WTC11 (cell line): Measurements from ENCODE around the gene STT3B.

Source experiments
- CREM ChIP-seq: sonication (generic); formaldehyde crosslinking; IDR thresholded peaks from 2 replicates; pipeline ENCODE4 v1.8.1; 2022; ENCODE audit warnings: mild to moderate bottlenecking, missing genetic modification reagents, moderate library complexity
- NFYB ChIP-seq: sonication (generic); formaldehyde crosslinking; conservative IDR thresholded peaks from 2 replicates; pipeline ENCODE4 v1.8.0; 2022; ENCODE audit warnings: low read depth, missing genetic modification reagents
- SMAD3 ChIP-seq: sonication (generic); formaldehyde crosslinking; IDR thresholded peaks from 2 replicates; pipeline ENCODE4 v1.8.0; 2022; ENCODE audit warnings: missing genetic modification reagents, mild to moderate bottlenecking, borderline replicate concordance
- SP1 ChIP-seq: sonication (generic); formaldehyde crosslinking; conservative IDR thresholded peaks from 2 replicates; pipeline ENCODE4 v1.8.1; 2022; ENCODE audit warnings: missing genetic modification reagents
- TF ChIP-seq, protein P1 (sequence below): sonication (generic); formaldehyde crosslinking; IDR thresholded peaks from 2 replicates; pipeline ENCODE4 v1.8.1; 2022; ENCODE audit warnings: low read depth, mild to moderate bottlenecking, moderate library complexity, missing genetic modification reagents, borderline replicate concordance
- TF ChIP-seq, protein P2 (sequence below): fragments of 200-600 bp; IDR thresholded peaks from 2 replicates; pipeline ENCODE4 v1.8.0; 2022; ENCODE audit warnings: antibody characterized with exemption
- TF ChIP-seq, protein P3 (sequence below): sonication (generic); formaldehyde crosslinking; IDR thresholded peaks from 2 replicates; pipeline ENCODE4 v1.8.1; 2022; ENCODE audit warnings: missing genetic modification reagents, borderline replicate concordance
- TF ChIP-seq, protein P4 (sequence below): sonication (generic); formaldehyde crosslinking; IDR thresholded peaks from 2 replicates; pipeline ENCODE4 v1.8.1; 2023; ENCODE audit warnings: mild to moderate bottlenecking, moderate library complexity, missing genetic modification reagents
- TF ChIP-seq, protein P5 (sequence below): sonication (generic); formaldehyde crosslinking; IDR thresholded peaks from 2 replicates; pipeline ENCODE4 v1.8.1; 2023; ENCODE audit warnings: mild to moderate bottlenecking, missing genetic modification reagents, borderline replicate concordance
- TF ChIP-seq, protein P6 (sequence below): sonication (generic); formaldehyde crosslinking; IDR thresholded peaks from 2 replicates; pipeline ENCODE4 v1.8.1; 2022; ENCODE audit warnings: mild to moderate bottlenecking, moderate library complexity, missing genetic modification reagents

DNA sequence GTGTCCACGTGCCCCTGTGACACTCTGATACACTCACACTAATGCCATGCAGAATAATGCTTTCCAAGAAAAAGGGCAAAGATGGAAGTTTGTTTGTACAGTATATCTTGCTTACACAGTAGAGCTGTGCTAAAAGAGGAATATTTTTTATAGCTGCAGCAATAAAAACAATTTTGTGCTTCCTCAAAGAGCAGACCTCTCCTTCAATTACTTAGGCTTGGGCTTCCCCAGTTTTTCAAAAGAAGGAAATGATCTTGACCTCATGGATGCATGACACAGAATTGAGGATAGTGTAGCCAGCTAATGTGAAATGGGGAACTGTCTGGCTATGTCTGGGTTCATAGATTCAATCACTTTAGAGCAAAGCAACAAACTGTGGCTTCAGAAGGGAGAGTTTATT lies 137.4 kb downstream of the STT3B start:
- TF ChIP-seq, protein P1, sequence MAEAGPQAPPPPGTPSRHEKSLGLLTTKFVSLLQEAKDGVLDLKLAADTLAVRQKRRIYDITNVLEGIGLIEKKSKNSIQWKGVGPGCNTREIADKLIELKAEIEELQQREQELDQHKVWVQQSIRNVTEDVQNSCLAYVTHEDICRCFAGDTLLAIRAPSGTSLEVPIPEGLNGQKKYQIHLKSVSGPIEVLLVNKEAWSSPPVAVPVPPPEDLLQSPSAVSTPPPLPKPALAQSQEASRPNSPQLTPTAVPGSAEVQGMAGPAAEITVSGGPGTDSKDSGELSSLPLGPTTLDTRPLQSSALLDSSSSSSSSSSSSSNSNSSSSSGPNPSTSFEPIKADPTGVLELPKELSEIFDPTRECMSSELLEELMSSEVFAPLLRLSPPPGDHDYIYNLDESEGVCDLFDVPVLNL (CRISPR knock-in tag), result no peak
- TF ChIP-seq, protein P2, sequence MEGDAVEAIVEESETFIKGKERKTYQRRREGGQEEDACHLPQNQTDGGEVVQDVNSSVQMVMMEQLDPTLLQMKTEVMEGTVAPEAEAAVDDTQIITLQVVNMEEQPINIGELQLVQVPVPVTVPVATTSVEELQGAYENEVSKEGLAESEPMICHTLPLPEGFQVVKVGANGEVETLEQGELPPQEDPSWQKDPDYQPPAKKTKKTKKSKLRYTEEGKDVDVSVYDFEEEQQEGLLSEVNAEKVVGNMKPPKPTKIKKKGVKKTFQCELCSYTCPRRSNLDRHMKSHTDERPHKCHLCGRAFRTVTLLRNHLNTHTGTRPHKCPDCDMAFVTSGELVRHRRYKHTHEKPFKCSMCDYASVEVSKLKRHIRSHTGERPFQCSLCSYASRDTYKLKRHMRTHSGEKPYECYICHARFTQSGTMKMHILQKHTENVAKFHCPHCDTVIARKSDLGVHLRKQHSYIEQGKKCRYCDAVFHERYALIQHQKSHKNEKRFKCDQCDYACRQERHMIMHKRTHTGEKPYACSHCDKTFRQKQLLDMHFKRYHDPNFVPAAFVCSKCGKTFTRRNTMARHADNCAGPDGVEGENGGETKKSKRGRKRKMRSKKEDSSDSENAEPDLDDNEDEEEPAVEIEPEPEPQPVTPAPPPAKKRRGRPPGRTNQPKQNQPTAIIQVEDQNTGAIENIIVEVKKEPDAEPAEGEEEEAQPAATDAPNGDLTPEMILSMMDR, result no peak
- TF ChIP-seq NFYB (CRISPR knock-in tag) (no peak), SP1 (CRISPR knock-in tag) (no peak), SMAD3 (CRISPR knock-in tag) (no peak), CREM (CRISPR knock-in tag) (no peak)
- TF ChIP-seq, protein P3, sequence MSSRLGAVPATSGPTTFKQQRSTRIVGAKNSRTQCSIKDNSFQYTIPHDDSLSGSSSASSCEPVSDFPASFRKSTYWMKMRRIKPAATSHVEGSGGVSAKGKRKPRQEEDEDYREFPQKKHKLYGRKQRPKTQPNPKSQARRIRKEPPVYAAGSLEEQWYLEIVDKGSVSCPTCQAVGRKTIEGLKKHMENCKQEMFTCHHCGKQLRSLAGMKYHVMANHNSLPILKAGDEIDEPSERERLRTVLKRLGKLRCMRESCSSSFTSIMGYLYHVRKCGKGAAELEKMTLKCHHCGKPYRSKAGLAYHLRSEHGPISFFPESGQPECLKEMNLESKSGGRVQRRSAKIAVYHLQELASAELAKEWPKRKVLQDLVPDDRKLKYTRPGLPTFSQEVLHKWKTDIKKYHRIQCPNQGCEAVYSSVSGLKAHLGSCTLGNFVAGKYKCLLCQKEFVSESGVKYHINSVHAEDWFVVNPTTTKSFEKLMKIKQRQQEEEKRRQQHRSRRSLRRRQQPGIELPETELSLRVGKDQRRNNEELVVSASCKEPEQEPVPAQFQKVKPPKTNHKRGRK (CRISPR knock-in tag), result no peak
- TF ChIP-seq, protein P4, sequence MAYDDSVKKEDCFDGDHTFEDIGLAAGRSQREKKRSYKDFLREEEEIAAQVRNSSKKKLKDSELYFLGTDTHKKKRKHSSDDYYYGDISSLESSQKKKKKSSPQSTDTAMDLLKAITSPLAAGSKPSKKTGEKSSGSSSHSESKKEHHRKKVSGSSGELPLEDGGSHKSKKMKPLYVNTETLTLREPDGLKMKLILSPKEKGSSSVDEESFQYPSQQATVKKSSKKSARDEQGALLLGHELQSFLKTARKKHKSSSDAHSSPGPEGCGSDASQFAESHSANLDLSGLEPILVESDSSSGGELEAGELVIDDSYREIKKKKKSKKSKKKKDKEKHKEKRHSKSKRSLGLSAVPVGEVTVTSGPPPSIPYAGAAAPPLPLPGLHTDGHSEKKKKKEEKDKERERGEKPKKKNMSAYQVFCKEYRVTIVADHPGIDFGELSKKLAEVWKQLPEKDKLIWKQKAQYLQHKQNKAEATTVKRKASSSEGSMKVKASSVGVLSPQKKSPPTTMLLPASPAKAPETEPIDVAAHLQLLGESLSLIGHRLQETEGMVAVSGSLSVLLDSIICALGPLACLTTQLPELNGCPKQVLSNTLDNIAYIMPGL (CRISPR knock-in tag), result no peak
- TF ChIP-seq, protein P5, sequence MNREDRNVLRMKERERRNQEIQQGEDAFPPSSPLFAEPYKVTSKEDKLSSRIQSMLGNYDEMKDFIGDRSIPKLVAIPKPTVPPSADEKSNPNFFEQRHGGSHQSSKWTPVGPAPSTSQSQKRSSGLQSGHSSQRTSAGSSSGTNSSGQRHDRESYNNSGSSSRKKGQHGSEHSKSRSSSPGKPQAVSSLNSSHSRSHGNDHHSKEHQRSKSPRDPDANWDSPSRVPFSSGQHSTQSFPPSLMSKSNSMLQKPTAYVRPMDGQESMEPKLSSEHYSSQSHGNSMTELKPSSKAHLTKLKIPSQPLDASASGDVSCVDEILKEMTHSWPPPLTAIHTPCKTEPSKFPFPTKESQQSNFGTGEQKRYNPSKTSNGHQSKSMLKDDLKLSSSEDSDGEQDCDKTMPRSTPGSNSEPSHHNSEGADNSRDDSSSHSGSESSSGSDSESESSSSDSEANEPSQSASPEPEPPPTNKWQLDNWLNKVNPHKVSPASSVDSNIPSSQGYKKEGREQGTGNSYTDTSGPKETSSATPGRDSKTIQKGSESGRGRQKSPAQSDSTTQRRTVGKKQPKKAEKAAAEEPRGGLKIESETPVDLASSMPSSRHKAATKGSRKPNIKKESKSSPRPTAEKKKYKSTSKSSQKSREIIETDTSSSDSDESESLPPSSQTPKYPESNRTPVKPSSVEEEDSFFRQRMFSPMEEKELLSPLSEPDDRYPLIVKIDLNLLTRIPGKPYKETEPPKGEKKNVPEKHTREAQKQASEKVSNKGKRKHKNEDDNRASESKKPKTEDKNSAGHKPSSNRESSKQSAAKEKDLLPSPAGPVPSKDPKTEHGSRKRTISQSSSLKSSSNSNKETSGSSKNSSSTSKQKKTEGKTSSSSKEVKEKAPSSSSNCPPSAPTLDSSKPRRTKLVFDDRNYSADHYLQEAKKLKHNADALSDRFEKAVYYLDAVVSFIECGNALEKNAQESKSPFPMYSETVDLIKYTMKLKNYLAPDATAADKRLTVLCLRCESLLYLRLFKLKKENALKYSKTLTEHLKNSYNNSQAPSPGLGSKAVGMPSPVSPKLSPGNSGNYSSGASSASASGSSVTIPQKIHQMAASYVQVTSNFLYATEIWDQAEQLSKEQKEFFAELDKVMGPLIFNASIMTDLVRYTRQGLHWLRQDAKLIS (CRISPR knock-in tag), result no peak
- TF ChIP-seq, protein P6, sequence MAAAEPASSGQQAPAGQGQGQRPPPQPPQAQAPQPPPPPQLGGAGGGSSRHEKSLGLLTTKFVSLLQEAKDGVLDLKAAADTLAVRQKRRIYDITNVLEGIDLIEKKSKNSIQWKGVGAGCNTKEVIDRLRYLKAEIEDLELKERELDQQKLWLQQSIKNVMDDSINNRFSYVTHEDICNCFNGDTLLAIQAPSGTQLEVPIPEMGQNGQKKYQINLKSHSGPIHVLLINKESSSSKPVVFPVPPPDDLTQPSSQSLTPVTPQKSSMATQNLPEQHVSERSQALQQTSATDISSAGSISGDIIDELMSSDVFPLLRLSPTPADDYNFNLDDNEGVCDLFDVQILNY (CRISPR knock-in tag), result no peak
